Progenitor cell of endocrine pancreas (in vitro differentiated cells): ENCODE measurements around the gene CRYGA. TPM values are rescaled to one million over a fixed set of nuclear protein-coding genes. Genes with fewer than 3 reads are reported as not detected.
"Not testable (repeated sequence)": the region's sequence is repeated elsewhere in the genome, so short reads cannot be mapped to it uniquely, and the experiment has no call there.

Source experiments
- DNase-seq: peaks from one replicate; pipeline ENCODE4 v3.0.0; 2021; ENCODE audit warnings: low spot score; ENCODE audit not compliant: unreplicated experiment
- H3K27ac Mint-ChIP-seq: 2 replicates; pipeline ENCODE4 v1.8.0; 2021; ENCODE audit warnings: mild to moderate bottlenecking, moderate library complexity, mixed read lengths
- H3K27me3 Mint-ChIP-seq: 2 replicates; pipeline ENCODE4 v1.8.0; 2021; ENCODE audit warnings: mixed read lengths
- H3K36me3 Mint-ChIP-seq: 2 replicates; pipeline ENCODE4 v1.8.0; 2022; ENCODE audit warnings: mixed read lengths; ENCODE audit not compliant: insufficient read depth
- H3K4me1 Mint-ChIP-seq: 2 replicates; pipeline ENCODE4 v1.8.0; 2021; ENCODE audit warnings: low read depth, mixed read lengths
- H3K4me3 Mint-ChIP-seq: 2 replicates; pipeline ENCODE4 v1.8.0; 2021; ENCODE audit warnings: low read depth, mild to moderate bottlenecking, moderate library complexity, mixed read lengths
- H3K9me3 Mint-ChIP-seq: 2 replicates; pipeline ENCODE4 v1.8.0; 2021; ENCODE audit warnings: low read depth, mixed read lengths
- total RNA-seq: library from RNA; stranded (reverse); gene quantifications from 2 replicates; pipeline ENCODE4 v1.2.1, GENCODE V29; 2021
- TF ChIP-seq, protein P1 (sequence below): fragments of 200-600 bp; sonication (generic); IDR thresholded peaks from one replicate; pipeline ENCODE4 v1.5.0; 2021; ENCODE audit warnings: antibody characterized with exemption, mild to moderate bottlenecking; ENCODE audit not compliant: unreplicated experiment

CRYGA gene
- total RNA-seq, 1 donor from 2014 or later = not detected

DNA sequence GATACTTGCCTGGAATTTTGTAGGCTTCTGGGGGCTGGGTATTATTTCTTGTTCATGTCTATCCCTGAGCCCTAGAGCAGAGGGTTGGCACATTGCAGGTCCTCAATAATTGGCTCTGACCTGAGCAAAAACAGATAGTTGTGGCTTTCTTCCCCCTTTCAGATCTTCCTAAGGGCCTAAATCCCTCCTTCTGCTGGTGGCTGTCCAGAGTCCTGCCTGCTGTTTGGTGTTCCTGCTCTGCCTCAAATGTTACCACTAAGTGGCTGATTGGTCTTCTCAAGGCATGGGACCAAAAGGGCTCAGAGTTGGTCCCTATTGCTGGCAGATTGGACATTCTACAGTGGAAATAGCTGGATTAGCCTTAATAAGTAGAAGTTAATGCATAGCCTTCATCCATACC lies 16.4 kb downstream of the CRYGA start:
- H3K9me3 Mint-ChIP-seq = peaks cover 10% of the 10 kb centered on the region
- H3K36me3 Mint-ChIP-seq = no peaks in the 10 kb centered on the region
- TF ChIP-seq, protein P1, sequence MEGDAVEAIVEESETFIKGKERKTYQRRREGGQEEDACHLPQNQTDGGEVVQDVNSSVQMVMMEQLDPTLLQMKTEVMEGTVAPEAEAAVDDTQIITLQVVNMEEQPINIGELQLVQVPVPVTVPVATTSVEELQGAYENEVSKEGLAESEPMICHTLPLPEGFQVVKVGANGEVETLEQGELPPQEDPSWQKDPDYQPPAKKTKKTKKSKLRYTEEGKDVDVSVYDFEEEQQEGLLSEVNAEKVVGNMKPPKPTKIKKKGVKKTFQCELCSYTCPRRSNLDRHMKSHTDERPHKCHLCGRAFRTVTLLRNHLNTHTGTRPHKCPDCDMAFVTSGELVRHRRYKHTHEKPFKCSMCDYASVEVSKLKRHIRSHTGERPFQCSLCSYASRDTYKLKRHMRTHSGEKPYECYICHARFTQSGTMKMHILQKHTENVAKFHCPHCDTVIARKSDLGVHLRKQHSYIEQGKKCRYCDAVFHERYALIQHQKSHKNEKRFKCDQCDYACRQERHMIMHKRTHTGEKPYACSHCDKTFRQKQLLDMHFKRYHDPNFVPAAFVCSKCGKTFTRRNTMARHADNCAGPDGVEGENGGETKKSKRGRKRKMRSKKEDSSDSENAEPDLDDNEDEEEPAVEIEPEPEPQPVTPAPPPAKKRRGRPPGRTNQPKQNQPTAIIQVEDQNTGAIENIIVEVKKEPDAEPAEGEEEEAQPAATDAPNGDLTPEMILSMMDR = no peak
- peaks cover 9% of the 10 kb centered on the region for H3K4me1 Mint-ChIP-seq
- H3K27ac Mint-ChIP-seq = no peak overlapping the region
- no peak for DNase-seq
- H3K27me3 Mint-ChIP-seq = no peaks in the 10 kb centered on the region
- H3K4me3 Mint-ChIP-seq = no peak overlapping the region

DNA sequence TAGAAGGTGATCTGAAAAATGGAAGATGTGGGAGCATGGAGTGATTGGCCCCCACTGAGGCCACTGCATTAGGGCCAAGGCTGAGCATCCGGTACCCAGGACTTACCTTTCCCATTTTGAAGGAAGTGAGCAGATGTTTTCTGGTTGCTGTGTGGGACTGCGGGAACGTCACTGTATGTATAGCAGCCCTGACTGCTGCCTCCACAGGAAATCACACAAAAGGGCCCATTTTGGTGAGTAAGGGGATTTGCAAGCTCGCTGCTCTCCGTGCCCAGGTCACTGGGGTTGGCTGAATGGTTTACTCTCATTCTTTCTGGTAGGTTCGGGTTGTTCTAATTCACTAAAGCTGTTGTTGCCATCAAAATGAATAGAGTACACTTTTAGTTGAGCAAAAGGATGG lies 17.4 kb downstream of the CRYGA start, which contains the start of gene CRYGB:
TSS of gene CRYGB (minus strand) at position 153 of the 400 bp plus-strand sequence. CDS start at position 115, 38 bp downstream.
- TF ChIP-seq, protein P1 = no peak
- H3K36me3 Mint-ChIP-seq = no peaks in the 10 kb centered on the region
- no peak for DNase-seq
- no peak within 1 kb of the TSS for H3K4me3 Mint-ChIP-seq
- no peak within 1 kb of the TSS for H3K27ac Mint-ChIP-seq
- H3K27me3 Mint-ChIP-seq = no peaks in the 10 kb centered on the region
- H3K9me3 Mint-ChIP-seq = peaks cover 6% of the 10 kb centered on the region
- H3K4me1 Mint-ChIP-seq = peaks cover 9% of the 10 kb centered on the region

DNA sequence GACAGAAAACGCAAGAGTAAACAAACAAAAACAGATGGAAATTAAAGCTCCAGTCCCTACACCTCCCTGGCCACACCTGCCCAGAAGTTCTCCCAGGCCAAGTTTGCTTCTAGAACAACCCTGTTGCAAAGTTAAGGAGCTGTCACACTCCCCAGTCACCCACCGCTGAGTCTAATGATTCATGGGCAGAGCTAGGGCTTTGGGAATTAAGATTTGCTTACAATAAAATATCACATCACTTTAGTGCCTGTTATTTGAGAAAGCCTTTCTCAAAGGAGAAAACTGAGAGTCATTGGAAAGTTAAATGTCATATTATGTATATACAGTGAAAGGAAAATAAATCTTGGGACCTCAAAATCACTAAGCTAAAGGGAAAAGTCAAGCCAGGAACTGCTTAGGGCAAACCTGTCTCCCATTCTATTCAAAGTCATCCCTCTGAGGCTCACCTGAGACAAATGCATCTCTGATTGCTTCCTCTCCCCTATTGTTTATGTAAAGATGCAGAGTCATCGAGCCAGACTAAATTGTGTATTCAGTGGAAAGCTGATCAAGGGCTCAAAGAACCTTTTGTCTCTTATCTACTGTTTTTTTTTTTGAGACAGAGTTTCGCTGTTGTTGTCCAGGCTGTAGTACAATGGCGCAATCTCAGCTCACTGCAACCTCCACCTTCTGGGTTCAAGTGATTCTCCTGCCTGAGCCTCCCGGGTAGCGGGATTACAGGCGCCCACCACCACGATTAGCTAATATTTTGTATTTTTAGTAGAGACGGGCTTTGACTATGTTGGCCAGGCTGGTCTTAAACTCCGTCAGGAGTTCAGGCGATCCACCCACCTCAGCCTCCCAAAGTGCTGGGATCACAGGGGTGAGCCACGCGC lies 20.2 kb downstream of the CRYGA start:
- Mint-ChIP-seq H3K27ac (peak overlapping the region; percentile 78), H3K27me3 (no peaks in the 10 kb centered on the region), H3K4me3 (no peak overlapping the region), H3K4me1 (peaks cover 9% of the 10 kb centered on the region), H3K9me3 (peaks cover 3% of the 10 kb centered on the region), H3K36me3 (no peaks in the 10 kb centered on the region)
- DNase-seq = no peak
- TF ChIP-seq, protein P1 = no peak

DNA sequence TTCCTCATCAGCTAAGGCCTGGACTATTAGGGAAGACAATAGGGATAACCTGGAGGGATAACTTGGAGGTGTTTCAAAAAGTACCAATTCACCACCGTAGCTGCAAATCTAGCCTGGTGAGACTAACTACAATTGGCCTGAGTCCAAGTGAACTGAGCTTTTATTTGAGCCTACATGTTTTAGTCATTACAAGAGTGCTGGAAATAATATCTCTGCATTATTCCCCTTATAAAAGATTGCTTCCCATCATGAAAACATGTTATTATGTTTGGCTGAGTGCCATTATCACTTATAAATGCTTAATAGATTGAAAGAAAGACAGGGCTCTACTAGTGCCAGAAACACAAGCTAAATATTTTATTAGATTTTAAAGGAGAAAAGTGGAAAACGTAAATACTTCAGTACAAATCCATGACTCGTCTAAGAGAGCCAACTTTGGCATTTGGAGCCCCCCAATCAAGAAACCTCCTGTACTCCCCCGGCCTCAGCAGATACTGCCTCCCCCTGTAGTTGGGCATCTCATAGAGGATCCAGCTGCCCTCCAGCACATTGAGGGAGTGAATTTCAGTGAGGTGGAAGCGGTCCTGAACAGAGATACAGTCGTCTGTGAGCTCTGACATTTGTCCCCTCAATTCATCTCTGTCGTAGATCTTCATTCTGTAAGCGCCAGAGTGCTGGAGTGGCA lies 21.0 kb downstream of the CRYGA start:
- H3K36me3 Mint-ChIP-seq = no peaks in the 10 kb centered on the region
- H3K4me3 Mint-ChIP-seq = no peak overlapping the region
- no peak for DNase-seq
- TF ChIP-seq, protein P1 = no peak
- H3K9me3 Mint-ChIP-seq = peaks cover 8% of the 10 kb centered on the region
- no peaks in the 10 kb centered on the region for H3K27me3 Mint-ChIP-seq
- peak overlapping the region; percentile 78 for H3K27ac Mint-ChIP-seq
- H3K4me1 Mint-ChIP-seq = peaks cover 9% of the 10 kb centered on the region

DNA sequence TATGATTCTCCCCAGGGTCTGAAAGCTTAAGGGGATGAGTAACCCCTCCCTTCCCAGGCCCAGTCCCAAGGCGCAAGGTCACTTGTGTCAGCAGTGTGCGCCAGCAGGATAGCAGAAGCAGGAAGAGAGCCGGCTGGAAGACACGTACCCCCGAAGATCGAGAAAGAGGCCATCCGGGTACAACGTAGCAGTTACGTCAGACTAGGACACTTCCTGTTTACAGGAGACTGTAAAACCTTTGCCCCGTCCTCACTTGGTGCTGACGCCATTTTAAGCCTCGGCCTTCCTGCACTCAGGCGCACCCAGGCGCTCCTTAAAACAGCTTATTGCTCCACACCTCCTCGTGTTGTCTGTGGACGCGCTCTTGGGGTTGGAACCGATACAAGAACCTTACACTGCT lies 23.9 kb downstream of the CRYGA start:
- no peak overlapping the region for H3K27ac Mint-ChIP-seq
- H3K36me3 Mint-ChIP-seq = no peaks in the 10 kb centered on the region
- H3K4me1 Mint-ChIP-seq = peaks cover 26% of the 10 kb centered on the region
- DNase-seq = no peak
- no peaks in the 10 kb centered on the region for H3K27me3 Mint-ChIP-seq
- TF ChIP-seq, protein P1 = no peak
- H3K9me3 Mint-ChIP-seq = peaks cover 8% of the 10 kb centered on the region
- no peak overlapping the region for H3K4me3 Mint-ChIP-seq

DNA sequence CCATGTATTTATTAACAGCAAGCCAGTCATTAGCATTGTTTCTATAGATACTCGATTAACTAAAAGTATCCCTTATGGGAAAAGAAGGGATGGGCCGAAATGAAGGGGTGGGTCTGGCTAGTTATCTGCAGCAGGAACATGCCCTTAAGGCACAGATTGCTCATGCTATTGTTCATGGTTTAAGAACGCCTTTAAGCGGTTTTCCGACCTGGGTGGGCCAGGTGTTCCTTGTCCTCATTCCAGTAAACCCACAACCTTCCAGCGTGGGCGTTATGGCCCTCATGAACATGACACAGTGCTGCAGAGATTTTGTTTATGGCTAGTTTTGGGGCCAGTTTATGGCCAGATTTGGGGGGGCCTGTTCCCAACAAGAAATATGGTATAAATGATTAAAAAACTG lies 25.1 kb downstream of the CRYGA start:
- H3K4me1 Mint-ChIP-seq = peaks cover 25% of the 10 kb centered on the region
- H3K4me3 Mint-ChIP-seq, H3K27me3 Mint-ChIP-seq, H3K36me3 Mint-ChIP-seq, DNase-seq, H3K27ac Mint-ChIP-seq, H3K9me3 Mint-ChIP-seq: not testable (repeated sequence)
